Dedifferentiated amniotic fluid mesenchymal stem cell (primary cell): ENCODE results near the gene PLCH1.
A peak's percentile ranks its signal among the peaks of the same experiment; 100 is the strongest.

Source experiments
- DNase-seq: peaks from one replicate; pipeline ENCODE4 v3.0.0-alpha.2; 2016; ENCODE audit errors: extremely low spot score

PLCH1 gene

GRCh38 chr3:155550391-155550790 is 194.5 kb downstream of the PLCH1 start:
- DNase-seq, result no peak

GRCh38 chr3:155549087-155549486 is 195.8 kb downstream of the PLCH1 start:
- no peak for DNase-seq

- peak; percentile 53 for DNase-seq
Observed at GRCh38 chr3:155548195-155548594, 196.7 kb downstream of the PLCH1 start.

- DNase-seq, result no peak
Observed at GRCh38 chr3:155535098-155535497, 209.8 kb downstream of the PLCH1 start.

- DNase-seq, result no peak
Observed at GRCh38 chr3:155528579-155528978, 216.3 kb downstream of the PLCH1 start.

GRCh38 chr3:155525324-155525833 is 219.5 kb downstream of the PLCH1 start:
- DNase-seq, result no peak

- DNase-seq, result no peak
Observed at GRCh38 chr3:155520463-155520862, 224.4 kb downstream of the PLCH1 start.

- no peak for DNase-seq
Observed at GRCh38 chr3:155519078-155519477, 225.8 kb downstream of the PLCH1 start.

GRCh38 chr3:155517903-155518302 is 227.0 kb downstream of the PLCH1 start:
- no peak for DNase-seq

- no peak for DNase-seq
Observed at GRCh38 chr3:155516439-155516838, 228.4 kb downstream of the PLCH1 start.

- no peak for DNase-seq
Observed at GRCh38 chr3:155512867-155513261, 232.0 kb downstream of the PLCH1 start.

GRCh38 chr3:155512175-155512866 is 232.6 kb downstream of the PLCH1 start:
- DNase-seq, result no peak

GRCh38 chr3:155504682-155505081 is 240.2 kb downstream of the PLCH1 start:
- DNase-seq, result no peak

- DNase-seq, result no peak
Observed at GRCh38 chr3:155502630-155503029, 242.2 kb downstream of the PLCH1 start.

- no peak for DNase-seq
Observed at GRCh38 chr3:155500194-155500818, 244.6 kb downstream of the PLCH1 start.

- DNase-seq, result peak; percentile 75
Observed at GRCh38 chr3:155497930-155498647, 246.8 kb downstream of the PLCH1 start.

- DNase-seq, result no peak
Observed at GRCh38 chr3:155496206-155496605, 248.7 kb downstream of the PLCH1 start.

GRCh38 chr3:155495387-155495786 is 249.5 kb downstream of the PLCH1 start:
- no peak for DNase-seq

- DNase-seq, result no peak
Observed at GRCh38 chr3:155494332-155494731, 250.5 kb downstream of the PLCH1 start.

- DNase-seq, result no peak
Observed at GRCh38 chr3:155492841-155493240, 252.0 kb downstream of the PLCH1 start.

- no peak for DNase-seq
Observed at GRCh38 chr3:155491696-155492095, 253.2 kb downstream of the PLCH1 start.

GRCh38 chr3:155488671-155489070 is 256.2 kb downstream of the PLCH1 start:
- no peak for DNase-seq

- no peak for DNase-seq
Observed at GRCh38 chr3:155485897-155486296, 259.0 kb downstream of the PLCH1 start.
